HG03520 (cell line): Measurements from ENCODE around the gene TRAPPC8.

Experiments used
- ATAC-seq: cut with Tn5 transposase; IDR thresholded peaks from one replicate; pipeline ENCODE4 v1.9.1; 2021; ENCODE audit warnings: mild to moderate bottlenecking, moderate library complexity; ENCODE audit not compliant: unreplicated experiment

TRAPPC8 gene

GRCh38 chr18:31793531-31793930, 149.4 kb downstream of the TRAPPC8 start:
- no peak for ATAC-seq

- ATAC-seq, result no peak
Observed at GRCh38 chr18:31792580-31792911, 150.4 kb downstream of the TRAPPC8 start.

GRCh38 chr18:31791817-31792579, 150.9 kb downstream of the TRAPPC8 start:
- peak; percentile 98 for ATAC-seq

GRCh38 chr18:31789409-31789808, 153.5 kb downstream of the TRAPPC8 start:
- no peak for ATAC-seq

GRCh38 chr18:31783059-31783458, 159.9 kb downstream of the TRAPPC8 start:
- ATAC-seq, result no peak
